Activated T-cell treated with anti-CD3 and anti-CD28 coated beads for 4 hours (primary cell): ENCODE data around the gene ZNF385B.

ENCODE experiments used
- DNase-seq: peaks from one replicate; pipeline ENCODE4 v3.0.0-alpha.2; 2020

ZNF385B gene

DNA sequence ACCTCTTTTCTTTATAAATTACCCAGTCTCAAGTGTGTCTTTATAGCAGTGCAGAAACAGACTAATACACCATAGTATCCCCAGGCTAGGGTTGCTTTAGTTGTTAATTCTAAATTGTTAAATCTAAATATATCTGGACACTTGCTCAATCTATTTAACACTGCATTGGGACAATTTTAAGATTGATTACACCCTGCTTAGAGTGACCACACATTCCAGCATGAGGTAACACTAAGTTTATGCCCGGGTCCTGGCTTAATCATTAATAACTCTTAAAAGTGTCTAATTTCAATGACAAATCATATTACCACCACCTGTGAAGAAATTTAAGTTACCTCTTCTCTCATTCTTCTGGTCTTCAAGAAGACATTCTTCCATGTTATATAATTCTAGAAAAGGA, 131.4 kb downstream of the ZNF385B start:
- no peak for DNase-seq

DNA sequence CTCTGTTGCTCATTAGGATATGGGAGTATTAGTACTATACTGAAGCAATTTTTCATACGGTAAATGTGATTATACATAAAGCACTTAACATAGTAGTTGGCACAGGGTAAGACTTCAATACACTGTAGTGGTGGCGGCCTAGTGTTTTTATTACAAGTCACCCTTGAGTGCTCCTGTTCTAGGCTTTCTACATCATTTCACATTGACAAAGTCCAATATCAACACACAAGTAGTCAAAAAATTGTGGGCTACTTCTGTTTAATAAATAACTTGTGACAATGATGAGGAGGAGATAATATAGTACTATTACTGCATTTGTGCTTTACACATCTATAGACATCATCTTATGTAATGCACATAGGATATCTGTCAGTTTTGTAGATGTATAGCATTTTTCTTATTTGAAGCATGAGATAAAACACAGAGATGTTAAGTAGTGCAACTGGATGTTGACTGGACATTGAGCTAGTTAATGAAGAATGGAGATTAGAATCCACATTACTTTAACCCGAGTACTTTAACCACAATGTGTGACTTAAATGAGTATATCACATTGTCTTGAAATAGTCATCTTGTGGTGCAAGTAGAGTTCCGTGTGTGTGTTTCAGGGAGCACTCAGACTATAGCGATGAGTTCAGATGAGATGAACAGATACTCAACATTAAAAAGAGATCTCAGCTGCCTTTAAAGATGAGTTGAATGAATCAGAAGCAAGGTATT, 134.8 kb downstream of the ZNF385B start:
- no peak for DNase-seq

DNA sequence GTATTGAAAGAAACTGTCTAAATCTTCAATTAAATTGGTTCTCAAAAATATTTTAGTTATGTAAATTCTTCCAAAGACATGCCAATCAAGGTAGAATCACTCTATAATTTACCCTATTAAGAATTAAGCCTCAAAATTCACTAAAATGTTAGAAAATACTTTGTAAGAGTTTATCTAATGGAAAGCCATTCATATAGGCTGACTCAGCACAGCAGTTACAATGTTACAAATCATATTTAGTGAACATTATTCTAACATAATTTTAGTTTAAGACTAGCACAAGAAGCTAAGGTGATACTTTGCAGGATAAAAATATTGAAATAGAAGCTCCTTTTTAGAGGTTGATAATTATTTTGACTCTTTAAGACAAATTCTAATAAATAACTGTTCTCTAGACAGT, 137.0 kb downstream of the ZNF385B start:
- DNase-seq: no peak

DNA sequence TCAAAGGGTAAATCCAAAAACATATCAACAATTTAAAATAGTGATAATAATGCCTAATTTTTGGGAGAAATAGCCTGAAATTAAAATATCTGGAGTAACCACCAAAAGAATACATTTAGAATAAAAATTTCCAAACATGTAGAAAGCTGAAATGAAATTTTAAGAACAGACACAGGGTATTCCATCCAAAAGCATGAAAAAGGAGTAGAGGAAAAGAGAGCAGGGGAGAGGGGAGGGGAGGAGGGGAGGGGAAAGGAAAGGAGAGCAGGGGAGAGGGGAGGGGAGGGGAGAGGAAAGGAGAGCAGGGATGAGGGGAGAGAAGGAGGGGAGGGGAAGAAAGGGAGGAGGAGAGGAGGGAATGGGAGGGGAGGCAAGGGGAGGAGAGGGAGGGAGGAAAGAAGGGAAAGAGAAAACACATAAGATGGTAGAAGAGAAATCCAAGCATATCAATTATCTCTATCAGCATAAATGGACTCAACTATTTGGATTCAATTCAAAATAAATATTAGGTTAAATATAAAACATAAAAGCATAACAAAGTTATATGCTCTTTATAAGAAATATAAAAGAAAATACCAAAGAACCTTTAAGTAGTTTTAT, 141.1 kb downstream of the ZNF385B start:
- DNase-seq: no peak

DNA sequence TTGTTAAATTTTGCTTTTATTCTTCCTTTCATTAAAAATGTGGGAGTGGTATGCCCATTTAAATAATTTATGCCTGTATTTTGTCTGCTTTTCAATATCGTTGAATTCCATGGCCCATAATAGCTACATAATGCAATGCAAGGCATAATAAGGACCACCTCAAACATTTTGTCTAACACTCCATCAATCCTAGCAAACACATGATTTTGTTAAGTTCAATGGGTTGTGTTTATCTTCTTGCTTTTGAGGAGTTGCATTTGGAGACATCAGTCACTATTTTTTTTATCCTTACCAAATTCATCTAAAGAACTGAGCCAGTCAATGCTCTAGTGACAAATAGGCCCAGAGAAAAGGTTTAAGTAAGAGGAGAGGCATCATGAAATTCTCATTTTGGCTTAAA, 145.5 kb downstream of the ZNF385B start:
- DNase-seq: no peak

DNA sequence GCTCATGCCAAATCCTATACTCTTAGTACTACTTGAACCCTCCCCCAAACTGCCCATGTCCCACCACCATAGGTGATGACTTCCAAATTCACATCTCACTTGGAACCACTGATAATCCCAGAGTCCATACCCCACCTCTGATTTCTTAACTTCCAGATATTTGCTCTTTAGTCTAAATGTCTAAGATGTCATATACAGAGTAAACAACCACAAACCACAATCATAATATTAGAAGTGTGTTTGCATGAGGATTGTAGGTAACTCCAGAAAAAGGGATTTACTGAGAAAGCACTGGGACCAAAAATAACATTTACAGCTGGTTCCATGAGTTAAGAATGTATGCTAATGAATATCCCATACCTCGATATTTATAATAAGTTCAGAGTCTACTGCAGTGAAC, 146.2 kb downstream of the ZNF385B start:
- DNase-seq: no peak

DNA sequence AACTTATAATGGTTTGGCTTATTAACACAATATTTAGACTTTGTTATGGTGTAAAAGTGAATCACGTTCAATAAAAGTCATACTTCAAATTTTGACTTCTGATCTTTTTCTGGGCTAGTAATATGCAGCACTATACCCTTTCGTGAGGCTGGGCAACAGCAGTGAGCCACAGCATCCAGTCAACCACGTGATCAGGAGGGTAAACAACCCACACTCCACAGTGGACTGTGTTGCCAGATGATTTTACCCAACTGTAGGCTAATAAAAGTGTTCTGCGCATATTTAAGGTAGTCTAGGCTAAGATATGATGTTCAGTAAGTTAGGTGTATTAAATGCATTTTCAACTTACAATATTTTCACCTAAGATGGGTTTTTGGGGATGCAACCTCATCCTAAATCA, 148.6 kb downstream of the ZNF385B start:
- DNase-seq: no peak

DNA sequence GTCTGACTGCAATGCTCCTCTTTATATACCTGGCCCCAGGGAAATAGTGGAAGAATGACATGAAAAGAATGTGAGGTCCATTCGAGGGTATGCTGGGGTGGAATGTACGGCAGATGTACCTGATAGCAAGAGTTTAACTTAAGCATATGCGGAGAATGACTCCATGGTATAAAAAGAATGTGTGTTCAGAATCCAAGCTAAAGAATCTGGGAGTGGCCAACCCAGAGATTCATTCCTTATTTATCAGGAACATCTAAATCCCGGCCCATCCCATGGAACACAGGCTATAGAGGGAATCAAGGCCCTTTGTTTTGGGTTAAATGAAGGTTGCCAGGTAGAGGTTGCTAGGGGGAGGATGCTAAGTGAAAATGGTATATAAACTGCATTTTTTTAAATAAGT, 150.0 kb downstream of the ZNF385B start:
- DNase-seq: no peak

DNA sequence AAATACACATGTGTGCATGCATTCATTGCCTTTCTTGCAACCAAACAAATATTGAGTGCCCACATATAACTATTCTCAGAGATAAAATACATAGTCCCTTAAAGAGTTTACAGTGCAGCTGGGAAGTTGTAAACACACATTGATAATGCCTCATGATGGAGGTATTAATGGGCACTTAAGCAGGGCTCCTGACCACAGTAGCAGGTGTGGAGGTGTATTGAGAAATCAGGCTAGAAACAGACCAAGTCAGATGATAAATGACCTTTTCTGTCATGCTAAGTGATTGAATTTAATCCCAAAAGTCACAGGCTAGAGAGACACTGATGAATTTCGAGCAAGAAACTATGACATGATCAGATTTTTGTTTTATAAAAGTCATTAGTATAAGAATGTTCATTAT, 157.7 kb downstream of the ZNF385B start:
- DNase-seq: no peak

DNA sequence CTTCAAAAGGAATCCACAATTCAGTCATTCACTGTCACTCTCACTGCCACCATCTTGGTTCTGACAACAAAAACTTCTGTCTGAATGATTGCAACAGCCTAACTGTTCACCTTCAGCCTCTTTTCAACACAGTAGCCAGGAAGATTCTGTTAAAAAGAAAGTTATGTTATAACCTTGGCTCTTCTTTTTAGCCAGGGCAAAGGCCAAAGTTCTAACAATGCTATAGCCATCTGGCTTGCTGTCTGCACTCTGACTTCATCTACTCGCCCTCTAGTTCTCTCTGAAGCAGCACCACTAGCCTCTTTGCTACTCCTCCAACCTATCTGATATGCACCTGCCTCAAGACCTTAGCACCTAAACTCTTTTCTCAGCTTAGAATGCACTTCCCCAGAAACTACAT, 158.5 kb downstream of the ZNF385B start:
- DNase-seq: no peak

DNA sequence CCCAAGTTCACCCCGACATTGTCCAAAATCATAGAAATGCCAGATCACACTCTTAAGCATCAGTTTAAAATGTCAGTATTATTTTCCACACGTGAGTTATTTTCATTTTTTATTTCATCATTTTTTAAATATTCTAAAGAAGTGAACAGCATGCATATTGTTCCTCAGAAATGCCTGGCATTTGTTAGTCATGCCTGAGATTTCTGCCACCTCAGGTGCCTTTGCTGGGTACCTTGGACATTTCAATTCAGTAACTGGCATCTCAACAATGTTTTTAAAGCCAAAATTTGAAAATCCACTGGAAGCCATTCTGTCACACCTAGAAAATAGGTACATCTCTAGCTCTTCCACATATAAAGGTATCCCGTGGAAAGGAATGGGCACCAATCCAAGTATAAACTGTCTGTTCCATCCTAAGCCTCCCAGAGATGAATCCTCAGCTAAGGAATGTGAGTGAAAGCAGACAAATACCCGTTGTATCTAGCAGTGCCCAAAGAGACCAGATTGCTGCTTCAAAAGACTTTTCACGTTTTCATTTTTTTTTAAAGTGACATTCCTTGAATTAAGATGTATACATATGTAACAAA, 159.8 kb downstream of the ZNF385B start:
- DNase-seq: no peak

DNA sequence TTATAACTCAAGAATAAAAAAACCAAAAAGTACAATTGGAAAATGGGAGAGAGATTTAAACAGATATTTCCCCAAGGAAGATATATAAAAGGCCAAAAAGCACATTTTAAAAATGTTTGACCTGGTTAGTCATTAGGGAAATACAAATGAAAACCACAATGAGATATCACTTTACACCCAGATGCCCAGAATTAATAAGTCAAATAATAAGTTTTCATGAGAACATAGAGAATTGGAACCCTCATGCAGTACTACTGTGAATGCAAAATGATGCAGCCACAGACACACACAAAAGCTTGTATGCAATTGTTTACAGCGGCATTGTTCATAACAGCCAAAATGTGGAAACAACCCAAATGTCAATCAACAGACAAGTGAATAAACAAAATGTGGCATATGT, 165.9 kb downstream of the ZNF385B start:
- DNase-seq: no peak

DNA sequence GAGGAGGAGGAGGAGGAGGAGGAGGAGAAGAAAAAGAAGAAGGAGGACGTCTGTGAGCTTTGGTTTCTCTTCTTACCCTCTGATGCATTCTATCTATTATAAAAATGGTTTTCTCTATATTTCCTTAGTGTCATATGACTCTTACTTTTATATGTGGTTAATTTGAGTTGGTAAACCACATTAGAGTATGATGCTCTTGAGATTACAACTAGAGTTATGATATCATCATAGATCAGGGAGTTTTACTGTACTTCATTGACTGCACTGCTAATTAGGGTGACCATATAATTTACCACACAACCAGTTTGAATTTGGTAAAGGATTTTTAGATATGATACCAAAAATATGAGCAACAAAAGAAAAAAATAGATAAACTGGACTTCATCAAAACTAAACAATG, 166.4 kb downstream of the ZNF385B start:
- DNase-seq: no peak

DNA sequence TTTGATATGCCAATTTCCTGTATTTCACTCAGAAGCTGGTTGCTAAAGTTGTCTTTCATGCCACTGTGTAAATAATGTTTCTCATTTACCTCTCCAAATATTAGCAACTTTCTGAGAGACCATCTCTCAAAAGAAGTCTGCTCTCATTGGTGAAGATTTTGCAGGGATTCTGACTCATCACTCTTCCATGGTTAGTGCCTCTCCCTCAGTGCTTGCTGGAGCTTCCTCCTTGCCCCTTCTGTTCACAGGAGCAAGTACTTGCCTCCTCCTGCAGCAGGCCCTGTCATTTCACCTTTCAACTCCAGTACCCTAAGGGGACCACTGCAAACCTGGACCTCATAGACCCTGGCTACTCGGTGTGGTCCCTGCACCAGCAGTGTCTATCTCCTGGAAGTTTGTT, 168.8 kb downstream of the ZNF385B start:
- no peak for DNase-seq

DNA sequence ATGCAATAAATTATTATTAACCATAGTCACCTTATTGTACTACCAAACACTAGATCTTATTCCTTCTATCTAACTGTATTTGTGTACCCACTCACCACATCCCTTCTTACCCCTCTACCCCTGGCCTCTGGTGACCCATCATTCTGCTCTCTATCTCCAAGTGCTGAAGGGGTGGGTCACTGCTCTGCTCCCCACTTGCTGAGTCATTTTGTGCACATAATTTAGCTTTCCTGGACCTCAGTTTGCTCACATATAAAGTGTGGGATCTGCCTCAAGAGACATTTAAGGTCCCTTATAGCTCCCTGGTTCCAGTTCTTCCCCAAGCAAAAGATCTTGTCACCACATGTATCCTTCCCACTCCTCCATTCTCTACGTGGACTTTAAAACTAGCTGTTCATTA, 169.4 kb downstream of the ZNF385B start:
- no peak for DNase-seq

DNA sequence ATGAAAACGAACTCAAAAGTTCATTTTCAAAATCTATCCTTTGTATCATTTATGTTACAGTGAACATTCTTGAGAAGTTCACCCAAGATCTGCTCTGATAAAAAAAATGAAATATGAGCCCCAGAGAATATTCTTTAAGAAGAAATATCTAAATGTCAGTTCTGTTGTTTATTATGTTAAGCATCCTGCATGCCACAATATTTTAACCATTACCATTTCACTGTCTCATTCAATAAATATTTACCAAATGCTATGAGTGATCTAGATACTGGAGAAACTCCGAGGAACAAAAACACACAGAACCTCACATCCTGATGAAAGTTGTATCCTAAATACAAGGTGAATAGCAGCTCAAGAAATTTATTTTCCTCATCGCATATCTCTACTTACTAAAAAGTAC, 170.2 kb downstream of the ZNF385B start:
- no peak for DNase-seq

DNA sequence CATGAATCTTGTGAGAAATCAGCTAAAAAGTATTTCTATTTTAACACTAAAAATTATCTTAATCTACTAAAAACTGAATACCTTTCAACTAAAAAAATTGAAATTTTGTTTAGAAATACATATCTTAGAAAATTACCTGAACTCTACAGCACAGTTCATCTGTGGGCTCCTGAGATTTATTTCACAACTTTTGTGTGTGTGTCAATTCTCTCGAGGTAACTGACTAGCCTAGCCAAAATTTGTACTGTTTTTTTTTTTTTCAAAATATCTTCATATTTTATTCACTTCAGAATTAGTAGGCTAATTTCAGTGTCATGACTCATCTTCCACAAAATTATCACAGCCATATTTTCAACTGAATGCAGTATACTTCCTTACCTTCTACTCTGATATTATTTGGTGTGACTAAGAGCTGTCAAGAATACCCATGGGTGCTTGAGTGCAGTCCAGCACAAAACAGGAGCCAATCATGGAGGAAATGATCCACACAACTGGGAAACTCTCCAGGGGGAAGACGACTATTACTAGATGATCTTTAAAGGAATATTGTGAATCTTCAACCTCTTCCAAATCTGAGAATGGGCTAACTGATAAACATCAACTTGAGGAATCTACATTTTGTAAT, 174.6 kb downstream of the ZNF385B start:
- no peak for DNase-seq

DNA sequence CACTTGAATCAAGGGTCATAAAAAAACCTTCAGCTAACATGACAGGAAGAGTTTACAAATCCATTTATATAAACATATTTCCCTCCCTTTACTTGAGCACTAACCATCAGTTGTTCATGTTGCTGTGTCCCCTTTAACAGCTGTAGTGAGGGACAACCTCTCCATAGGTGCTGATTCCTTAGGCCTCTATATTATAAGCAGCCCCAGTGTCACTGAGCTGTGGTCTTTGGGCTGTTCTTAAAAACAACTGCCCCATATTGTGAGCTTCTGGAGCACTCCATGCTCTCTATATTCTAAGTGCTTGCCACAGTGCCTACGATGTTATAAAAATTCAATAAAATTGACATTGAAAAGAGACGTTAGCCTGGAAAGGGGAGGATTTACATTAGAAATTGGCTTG, 175.3 kb downstream of the ZNF385B start:
- DNase-seq: no peak

DNA sequence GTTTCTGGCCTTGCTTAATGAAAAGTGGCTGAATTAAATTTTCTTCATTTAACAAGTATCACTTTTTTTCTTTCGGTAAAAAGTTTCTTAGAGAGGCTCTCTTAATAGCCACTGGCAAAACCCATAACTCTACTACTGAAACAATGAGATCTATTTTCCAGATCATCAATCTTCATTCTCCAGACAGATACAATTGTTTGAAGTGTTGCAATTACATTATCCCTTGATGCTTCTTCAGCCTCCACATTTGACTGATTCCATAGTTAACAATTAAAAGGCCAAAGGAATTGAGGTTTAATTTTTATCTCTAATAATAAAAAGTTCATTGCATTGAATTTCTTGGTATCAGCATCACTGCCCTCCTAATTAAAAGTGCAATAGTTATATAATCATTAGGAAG, 176.3 kb downstream of the ZNF385B start:
- no peak for DNase-seq

DNA sequence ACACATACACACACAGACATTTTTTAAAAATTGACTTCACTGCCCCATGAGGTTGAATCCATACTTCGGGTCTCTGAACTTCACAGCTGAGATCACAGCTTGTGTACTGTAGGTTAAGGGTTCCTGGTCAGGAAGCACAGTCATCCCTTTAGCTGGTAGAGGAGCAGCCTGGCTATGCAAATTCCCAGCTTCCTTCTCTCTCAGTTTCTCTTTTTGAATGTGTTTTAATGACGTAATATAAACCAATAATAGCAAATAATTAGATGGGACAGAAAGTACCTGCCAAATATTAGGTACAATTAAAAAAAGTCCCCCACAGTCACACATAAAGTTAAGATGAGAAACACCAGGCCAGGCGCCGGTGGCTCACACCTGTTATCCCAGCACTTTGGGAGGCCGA, 178.7 kb downstream of the ZNF385B start:
- no peak for DNase-seq

DNA sequence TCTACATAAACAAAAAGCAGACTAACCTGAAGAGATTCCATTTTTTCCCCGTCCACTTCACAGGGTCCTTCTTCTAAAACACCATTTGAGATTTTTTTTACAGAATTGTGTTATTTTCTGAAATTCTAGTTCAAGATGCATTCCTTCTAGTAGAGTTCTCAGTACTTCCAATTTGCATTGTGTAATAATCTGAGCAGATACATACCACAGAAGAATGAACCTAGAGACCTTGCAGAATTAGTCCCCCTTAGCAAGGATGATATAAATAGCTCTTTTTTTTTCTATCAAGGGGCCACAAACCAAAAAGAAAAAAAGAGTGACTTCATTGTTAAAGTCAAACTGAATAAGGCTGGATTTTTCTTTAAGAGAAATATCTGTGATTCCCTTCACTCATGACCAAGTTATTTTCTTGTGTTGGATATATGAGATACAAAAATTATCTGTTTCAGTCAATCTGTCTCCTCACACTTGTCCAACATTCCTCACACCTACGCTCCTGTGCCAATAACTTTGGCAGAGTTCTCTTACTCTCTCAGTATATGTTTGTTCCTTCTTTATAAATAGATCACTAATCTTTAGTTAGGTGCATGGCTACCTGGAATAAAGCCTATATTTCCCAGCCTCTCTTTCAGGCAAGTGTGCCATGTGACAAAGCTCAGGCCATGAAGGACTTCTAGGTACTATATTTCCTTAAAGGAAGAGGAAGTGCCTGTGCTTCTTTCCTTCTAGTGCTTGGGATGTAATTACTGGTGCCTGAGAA, 183.5 kb downstream of the ZNF385B start:
- no peak for DNase-seq

DNA sequence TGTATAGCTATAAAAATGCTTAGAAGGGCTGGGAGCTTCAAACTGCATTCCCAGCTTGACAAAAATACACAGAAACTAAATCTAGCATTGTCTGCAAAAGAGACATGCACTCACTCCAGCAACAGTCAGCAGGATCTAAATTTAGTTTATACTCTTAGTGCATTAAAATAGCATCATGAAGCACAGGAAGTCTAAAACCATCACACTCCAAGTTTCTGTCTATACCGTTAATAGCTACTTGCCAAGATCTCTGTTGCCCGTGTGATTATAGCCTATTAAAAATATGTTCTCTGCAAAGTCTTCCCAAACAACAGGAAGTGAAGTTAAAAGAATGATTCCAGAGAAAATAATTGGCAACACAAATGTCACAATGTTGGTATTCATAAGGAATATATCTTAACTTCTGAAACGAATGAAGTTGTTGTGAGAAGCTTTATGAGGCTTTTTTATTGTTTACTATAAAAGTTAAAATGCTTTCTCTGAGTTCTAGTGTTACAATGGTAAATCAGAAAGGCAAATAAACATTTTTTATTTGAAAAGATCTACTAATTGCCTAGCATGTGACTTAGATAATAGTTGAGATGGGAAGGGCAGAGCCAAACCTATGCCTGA, 184.2 kb downstream of the ZNF385B start:
- DNase-seq: no peak

DNA sequence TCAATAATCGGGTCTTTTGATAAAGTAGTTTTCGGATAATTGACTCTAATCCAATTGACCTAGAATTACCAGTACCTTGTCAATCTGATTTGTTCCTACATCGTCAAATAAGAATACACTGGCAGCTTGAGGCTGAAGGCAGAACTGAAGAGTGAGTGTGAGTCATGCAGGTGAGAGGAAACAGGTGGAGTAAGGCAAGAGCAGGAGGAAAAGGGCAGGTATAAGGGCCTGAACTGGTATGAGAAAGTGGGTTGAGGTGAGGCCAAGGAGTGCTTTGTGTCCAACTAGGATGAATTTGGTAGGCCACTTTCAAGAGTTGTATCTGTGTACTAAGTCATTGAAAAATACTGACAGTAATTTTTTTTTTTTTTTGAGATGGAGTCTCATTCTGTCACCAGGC, 186.0 kb downstream of the ZNF385B start:
- no peak for DNase-seq
